Liver (tissue), 3 donors: ENCODE data around the gene HIPK2.

Experiments used
- GABPA ChIP-seq, 2 donors: IDR thresholded peaks in 1 of 2; conservative IDR thresholded peaks in 1 of 2; 2 replicates each; pipeline ENCODE4 v1.6.1; 2016; ENCODE audit warnings: antibody characterized with exemption in 2 of 2, mild to moderate bottlenecking in 1 of 2, moderate library complexity in 1 of 2
- NR2F2 ChIP-seq: IDR thresholded peaks from 2 replicates; pipeline ENCODE4 v1.6.1; 2016; ENCODE audit warnings: antibody characterized with exemption
- RXRA ChIP-seq, 2 donors: IDR thresholded peaks; 2 replicates each; pipeline ENCODE4 v1.6.1; 2017 to 2018; ENCODE audit warnings: antibody characterized with exemption in 2 of 2, mild to moderate bottlenecking in 1 of 2
- SP1 ChIP-seq: IDR thresholded peaks from 2 replicates; pipeline ENCODE4 v1.6.1; 2018; ENCODE audit warnings: antibody characterized with exemption, mild to moderate bottlenecking
- TF ChIP-seq, protein P1 (sequence below): fragments of 150-350 bp; IDR thresholded peaks from 2 replicates; pipeline ENCODE4 v1.5.1; 2017; ENCODE audit warnings: improper control_type of control experiment, low read depth, low read length; ENCODE audit not compliant: missing input control
- TF ChIP-seq, protein P2 (sequence below): IDR thresholded peaks from 2 replicates; pipeline ENCODE4 v1.6.1; 2016; ENCODE audit warnings: antibody characterized with exemption
- TF ChIP-seq, protein P3 (sequence below): IDR thresholded peaks from 2 replicates; pipeline ENCODE4 v1.6.1; 2016; ENCODE audit warnings: antibody characterized with exemption, mild to moderate bottlenecking
- donor health status: healthy.
- donor health status: healthy.

DNA sequence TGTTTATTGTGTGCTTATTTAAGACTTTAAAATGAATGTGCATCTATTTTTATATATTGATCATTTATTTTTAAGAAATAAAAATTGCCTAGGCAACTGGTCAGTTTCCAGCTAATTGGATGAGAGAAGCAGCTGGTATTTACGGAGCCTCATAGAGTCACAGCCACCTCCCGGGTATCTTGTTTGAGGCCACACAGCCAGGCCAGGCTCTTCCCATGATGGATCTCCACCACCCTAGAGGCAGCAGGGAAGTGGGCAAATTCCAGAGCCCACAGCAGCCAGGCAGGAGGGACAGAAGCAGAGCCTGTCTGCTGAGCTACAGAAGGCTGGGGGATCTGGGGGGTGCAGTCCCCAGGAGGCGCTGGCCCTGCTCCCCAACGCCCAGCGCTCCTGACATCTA, 192.8 kb downstream of the HIPK2 start:
- TF ChIP-seq GABPA (IDR thresholded peaks at IDR 0.05 in 1 of 2, conservative IDR thresholded peaks at IDR 0.05 in 1 of 2): no peak
- TF ChIP-seq NR2F2: no peak
- TF ChIP-seq, protein P1, sequence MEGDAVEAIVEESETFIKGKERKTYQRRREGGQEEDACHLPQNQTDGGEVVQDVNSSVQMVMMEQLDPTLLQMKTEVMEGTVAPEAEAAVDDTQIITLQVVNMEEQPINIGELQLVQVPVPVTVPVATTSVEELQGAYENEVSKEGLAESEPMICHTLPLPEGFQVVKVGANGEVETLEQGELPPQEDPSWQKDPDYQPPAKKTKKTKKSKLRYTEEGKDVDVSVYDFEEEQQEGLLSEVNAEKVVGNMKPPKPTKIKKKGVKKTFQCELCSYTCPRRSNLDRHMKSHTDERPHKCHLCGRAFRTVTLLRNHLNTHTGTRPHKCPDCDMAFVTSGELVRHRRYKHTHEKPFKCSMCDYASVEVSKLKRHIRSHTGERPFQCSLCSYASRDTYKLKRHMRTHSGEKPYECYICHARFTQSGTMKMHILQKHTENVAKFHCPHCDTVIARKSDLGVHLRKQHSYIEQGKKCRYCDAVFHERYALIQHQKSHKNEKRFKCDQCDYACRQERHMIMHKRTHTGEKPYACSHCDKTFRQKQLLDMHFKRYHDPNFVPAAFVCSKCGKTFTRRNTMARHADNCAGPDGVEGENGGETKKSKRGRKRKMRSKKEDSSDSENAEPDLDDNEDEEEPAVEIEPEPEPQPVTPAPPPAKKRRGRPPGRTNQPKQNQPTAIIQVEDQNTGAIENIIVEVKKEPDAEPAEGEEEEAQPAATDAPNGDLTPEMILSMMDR: no peak
- TF ChIP-seq SP1: no peak
- TF ChIP-seq, protein P2, sequence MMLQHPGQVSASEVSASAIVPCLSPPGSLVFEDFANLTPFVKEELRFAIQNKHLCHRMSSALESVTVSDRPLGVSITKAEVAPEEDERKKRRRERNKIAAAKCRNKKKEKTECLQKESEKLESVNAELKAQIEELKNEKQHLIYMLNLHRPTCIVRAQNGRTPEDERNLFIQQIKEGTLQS: no peak
- TF ChIP-seq, protein P3, sequence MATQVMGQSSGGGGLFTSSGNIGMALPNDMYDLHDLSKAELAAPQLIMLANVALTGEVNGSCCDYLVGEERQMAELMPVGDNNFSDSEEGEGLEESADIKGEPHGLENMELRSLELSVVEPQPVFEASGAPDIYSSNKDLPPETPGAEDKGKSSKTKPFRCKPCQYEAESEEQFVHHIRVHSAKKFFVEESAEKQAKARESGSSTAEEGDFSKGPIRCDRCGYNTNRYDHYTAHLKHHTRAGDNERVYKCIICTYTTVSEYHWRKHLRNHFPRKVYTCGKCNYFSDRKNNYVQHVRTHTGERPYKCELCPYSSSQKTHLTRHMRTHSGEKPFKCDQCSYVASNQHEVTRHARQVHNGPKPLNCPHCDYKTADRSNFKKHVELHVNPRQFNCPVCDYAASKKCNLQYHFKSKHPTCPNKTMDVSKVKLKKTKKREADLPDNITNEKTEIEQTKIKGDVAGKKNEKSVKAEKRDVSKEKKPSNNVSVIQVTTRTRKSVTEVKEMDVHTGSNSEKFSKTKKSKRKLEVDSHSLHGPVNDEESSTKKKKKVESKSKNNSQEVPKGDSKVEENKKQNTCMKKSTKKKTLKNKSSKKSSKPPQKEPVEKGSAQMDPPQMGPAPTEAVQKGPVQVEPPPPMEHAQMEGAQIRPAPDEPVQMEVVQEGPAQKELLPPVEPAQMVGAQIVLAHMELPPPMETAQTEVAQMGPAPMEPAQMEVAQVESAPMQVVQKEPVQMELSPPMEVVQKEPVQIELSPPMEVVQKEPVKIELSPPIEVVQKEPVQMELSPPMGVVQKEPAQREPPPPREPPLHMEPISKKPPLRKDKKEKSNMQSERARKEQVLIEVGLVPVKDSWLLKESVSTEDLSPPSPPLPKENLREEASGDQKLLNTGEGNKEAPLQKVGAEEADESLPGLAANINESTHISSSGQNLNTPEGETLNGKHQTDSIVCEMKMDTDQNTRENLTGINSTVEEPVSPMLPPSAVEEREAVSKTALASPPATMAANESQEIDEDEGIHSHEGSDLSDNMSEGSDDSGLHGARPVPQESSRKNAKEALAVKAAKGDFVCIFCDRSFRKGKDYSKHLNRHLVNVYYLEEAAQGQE: no peak
- no peak for TF ChIP-seq RXRA (IDR thresholded peaks at IDR 0.05)
